Fibroblast of gingiva (primary cell): ENCODE data around the gene DST.

ENCODE experiments used
- DNase-seq: peaks from one replicate; pipeline ENCODE4 v3.0.0-alpha.2; 2011; ENCODE audit warnings: low read depth

The DST gene

GRCh38 chr6:56624046-56624727, 18.5 kb downstream of the DST start:
- no peak for DNase-seq

GRCh38 chr6:56620229-56620868, 22.3 kb downstream of the DST start:
- DNase-seq, result no peak

GRCh38 chr6:56618050-56618449, 24.6 kb downstream of the DST start:
- no peak for DNase-seq

GRCh38 chr6:56616967-56617366, 25.7 kb downstream of the DST start:
- DNase-seq, result no peak

- no peak for DNase-seq
Measured at GRCh38 chr6:56613247-56613851, 29.3 kb downstream of the DST start.

- DNase-seq, result no peak
Measured at GRCh38 chr6:56608332-56608731, 34.4 kb downstream of the DST start.

GRCh38 chr6:56607111-56607752, 35.5 kb downstream of the DST start:
- DNase-seq, result no peak

- DNase-seq, result no peak
Measured at GRCh38 chr6:56605435-56605834, 37.3 kb downstream of the DST start.

GRCh38 chr6:56604186-56604585, 38.5 kb downstream of the DST start:
- no peak for DNase-seq

GRCh38 chr6:56601390-56601789, 41.3 kb downstream of the DST start:
- DNase-seq, result no peak

GRCh38 chr6:56595490-56596122, 47.1 kb downstream of the DST start:
- peak; percentile 40 for DNase-seq

GRCh38 chr6:56594699-56595098, 48.0 kb downstream of the DST start:
- DNase-seq, result no peak

- DNase-seq, result peak; percentile 29
Measured at GRCh38 chr6:56593801-56594318, 48.8 kb downstream of the DST start.

GRCh38 chr6:56582236-56582635, 60.5 kb downstream of the DST start:
- DNase-seq, result no peak

GRCh38 chr6:56581296-56581925, 61.3 kb downstream of the DST start:
- no peak for DNase-seq

GRCh38 chr6:56580271-56580670, 62.4 kb downstream of the DST start:
- no peak for DNase-seq

GRCh38 chr6:56579155-56579851, 63.4 kb downstream of the DST start:
- no peak for DNase-seq

GRCh38 chr6:56575736-56576135, 67.0 kb downstream of the DST start:
- DNase-seq, result no peak

GRCh38 chr6:56574292-56574691, 68.4 kb downstream of the DST start:
- no peak for DNase-seq

- no peak for DNase-seq
Measured at GRCh38 chr6:56573624-56574023, 69.1 kb downstream of the DST start.

GRCh38 chr6:56572788-56573471, 69.8 kb downstream of the DST start:
- DNase-seq, result no peak
